CD4-positive, alpha-beta T cell treated with Interleukin-10 for 1 hour (primary cell): ENCODE results near the gene LIX1.

ENCODE experiments used
- DNase-seq: peaks from one replicate; pipeline ENCODE4 v3.0.0-alpha.2; 2020

LIX1 gene

DNA sequence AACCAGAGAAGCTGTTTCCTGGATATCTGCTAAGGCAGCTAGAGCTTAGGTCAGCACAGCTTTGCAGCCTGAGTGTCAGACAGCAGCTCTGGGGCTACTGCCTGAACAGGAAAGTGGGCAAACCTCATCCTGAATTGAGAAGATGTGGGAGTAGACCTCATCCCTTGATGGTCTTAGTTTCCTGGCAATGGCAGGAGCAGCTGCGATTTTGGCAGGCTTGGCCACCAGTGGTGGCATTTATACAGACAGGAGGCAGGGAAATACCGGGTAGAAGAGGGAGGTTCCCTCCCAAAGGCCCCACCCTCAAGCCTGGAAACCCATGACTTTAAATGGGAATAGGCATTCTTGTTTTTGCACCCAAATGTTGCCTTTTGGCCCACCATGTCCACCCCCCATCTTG, 69.7 kb downstream of the LIX1 start:
- DNase-seq = no peak

DNA sequence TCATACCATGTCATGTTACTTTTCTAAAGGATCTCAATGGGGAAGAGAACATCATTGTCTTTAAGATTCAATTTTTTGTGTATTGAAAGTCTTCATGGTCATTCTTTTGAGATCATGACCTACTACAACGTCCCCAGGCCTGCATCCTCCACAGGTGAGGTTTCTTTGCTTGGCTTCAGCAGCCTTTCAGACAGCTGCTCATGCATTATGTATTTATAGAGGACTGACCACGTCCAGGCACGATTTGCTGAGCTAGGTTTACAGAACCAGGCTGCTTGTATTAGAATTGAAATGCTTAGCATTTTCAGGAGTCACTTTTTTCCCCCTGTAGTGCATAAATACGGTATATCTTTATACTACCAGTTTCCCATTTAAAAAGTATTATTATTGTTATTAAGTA, 70.4 kb downstream of the LIX1 start:
- DNase-seq = no peak

DNA sequence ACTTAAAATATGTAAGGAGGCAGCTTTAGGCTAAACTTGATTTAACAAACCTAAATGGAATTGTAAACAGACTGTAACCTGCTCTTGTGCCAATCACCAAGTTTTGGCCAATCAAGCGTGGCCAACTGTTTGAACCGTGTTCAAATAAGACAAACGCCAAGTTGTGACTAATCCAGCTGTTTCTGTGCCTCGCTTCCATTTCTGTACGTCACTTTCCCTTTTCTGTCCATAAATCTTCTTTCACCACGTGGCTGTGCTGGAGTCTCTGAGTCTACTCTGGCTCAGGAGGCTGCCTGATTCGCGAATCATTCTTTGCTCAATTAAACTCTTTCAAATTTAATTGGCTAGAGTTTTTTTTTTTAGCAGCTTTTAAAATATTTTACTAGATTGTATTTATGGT, 71.3 kb downstream of the LIX1 start:
- no peak for DNase-seq

DNA sequence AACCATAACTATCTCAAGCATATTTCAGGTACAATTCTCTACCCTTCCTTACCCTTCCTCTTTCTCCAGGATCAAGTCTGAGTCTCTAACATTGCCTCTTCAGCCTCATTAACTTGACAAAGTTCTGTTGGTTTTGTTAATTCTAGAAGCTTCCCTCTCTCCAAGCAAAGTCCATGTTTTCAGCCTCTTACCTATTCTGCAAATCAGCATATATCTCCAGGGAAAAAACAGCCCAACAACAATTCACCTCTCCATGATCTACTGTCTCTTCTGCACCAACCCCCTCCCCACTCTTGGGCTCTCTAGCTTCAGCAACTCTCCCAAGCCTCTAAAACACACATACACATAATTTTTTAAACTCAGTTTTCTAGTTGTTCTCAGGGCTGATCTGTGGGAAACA, 72.2 kb downstream of the LIX1 start:
- DNase-seq = no peak

DNA sequence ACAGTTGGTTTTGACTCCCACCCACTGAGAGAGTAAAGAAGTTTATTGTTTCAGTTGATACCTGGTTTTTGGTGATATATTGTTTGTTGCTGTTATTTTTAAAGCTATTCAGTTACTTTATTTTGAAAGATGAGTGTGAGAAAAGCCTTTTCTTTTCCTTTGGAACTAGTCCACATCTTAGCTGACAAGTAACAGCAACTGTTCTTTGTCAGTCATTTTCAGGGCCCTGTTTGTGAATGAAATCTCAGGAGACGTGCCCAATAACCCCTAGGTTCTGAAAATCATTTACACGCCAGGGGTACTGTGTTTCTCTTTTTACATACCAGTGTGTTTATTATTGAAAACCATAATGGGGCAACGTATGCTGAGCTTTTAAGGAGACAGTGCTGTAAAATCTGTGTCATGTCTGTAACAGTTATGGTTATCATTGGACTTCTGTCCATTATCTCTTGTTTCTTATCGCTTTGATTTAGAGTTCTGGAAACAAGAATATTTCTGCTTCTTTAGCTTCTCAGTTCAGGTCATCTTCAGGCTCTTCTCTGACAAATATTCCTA, 75.0 kb downstream of the LIX1 start:
- DNase-seq = no peak

DNA sequence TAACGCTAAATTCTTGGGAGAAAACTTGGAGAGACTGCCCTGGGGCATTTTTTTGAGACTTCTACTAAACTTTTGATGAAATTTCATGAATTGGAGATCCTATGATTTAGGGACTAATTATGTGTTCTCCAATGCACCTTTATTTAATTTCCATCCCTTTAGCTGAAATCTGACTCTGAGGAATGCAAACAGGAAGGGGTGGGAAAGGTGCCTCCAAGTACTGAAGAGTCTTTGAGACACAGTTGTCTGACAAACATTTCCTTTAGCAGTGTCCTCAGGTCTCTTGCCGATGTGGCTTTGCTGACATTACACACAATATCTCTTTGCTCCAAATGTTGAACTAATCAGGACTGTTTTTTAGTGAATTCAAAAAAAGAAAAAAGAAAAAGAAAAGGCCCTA, 76.9 kb downstream of the LIX1 start:
- no peak for DNase-seq

DNA sequence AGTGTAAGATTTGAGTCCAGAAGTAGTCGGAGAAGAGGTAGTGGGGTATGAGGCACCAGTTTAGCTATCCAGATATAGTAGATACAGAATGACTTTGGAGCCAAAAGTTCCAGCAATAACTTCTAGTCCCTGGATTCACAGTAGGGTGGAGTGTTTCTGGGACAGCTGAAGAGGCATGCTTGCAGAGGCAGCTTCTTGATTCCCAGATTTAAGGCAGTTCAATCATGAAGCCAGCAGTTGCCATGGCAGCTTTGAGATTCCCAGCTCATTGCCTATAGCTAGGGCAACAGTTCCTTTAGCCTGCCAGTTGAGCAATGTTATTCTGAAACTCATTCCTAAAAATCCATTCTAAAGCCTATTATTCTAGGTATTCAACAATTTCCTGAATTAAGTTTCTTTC, 79.2 kb downstream of the LIX1 start:
- DNase-seq = no peak

DNA sequence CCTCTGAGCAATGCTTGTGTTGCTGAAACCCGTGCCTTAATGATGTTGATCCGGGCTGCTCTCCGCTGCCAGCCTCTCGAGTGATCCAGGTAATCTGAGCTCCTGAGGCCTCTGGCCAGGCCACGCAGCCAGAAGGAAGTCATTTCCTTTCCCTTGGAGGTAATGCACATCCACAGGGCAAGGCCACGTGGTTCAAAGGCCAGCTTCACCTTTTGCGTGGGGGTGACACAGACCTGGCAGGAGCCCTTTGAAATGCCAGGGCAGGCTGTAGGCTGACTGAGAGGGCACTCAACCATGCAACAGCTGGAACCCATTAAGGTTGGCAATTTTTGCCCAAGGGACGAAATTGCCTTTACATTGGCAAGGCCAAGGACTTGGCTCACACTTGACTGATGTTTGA, 80.4 kb downstream of the LIX1 start:
- DNase-seq = no peak

DNA sequence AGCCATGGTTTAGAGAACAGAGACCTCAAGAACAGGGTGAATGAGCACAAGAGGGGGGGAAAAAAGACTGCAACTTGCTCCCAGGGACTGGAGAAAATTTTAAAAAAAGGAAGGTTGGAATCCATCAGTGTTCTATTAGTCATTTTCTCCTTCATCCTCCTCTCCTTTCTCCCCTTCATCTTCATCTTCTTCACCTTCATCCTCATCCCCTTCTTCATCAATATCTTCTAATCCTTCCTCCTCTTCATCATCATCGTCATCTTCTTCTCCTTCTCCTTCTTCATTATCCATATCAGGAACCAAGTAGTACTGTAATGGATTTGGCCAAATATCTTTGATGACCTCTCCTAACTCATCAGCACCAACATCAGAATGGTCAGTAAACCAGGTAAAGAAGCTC, 86.1 kb downstream of the LIX1 start:
- DNase-seq = no peak

DNA sequence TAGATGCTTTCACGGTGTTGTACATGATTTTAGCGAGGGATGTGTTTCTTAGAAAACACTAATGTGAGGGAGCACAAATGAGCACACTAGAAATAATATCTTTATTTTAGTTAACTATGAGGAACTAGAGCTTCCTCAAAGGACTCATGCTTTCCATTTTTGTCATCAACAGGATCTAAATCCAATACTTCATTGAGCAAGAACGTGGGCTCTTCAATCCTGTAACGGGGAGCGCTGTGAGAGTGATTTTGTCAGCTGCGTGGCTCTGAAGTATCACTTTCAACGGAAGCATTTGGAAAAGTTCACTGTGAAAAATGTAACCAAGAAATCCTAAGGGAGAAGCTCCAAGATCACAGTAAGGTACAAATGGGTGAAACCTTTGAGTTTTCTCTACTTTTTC, 93.2 kb downstream of the LIX1 start:
- DNase-seq = no peak

DNA sequence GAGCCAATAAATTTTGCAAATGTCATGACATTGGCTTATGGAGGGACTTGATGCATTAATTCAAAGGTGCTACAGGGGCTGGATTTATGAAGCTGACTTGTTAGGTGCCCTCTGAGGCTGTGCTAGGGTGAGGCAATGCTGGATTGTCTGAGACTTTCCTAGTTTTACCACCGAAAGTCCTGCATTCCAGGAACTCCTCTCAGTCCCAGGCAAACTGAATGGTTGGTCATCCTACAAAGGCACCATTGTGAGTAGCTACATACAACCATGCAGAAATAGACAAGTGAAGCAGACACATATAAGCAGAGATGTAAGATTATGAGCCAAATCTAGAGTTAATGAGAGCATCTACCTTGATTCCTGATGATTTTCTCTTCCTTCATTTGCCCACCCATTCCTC, 95.3 kb downstream of the LIX1 start:
- DNase-seq = no peak

DNA sequence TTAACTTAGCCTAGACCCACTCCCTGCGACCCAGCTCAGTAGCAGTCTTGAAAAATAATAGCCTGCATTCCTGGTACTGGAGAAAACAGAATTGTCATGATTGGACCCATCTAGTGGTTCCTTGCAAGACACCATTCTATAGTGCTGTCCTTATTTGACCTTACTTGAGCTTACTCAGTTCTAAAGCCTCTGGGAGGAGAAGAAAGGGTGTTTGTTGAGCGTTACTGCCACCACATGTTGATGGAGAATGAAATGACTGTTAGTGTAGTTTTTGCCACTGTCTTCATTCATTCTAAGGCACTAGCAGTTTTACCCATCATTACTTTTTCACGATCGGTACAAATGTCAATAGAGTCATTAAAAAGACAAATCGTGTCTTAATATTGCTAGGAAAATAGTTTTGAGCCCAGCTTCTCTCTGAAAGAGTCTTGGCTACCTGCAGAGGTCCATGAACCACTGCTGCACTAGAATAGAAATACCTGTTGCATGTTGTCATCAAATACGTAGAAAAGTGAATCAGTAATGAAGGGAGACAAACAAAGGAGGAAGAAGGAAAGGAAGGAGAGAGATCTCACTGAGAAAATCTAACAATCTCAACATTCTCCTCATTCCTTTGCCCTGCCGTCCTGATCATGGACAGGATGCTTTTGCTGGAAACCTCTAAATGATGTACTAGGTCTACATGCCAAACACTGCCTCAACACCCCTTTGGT, 96.0 kb downstream of the LIX1 start:
- DNase-seq = no peak

DNA sequence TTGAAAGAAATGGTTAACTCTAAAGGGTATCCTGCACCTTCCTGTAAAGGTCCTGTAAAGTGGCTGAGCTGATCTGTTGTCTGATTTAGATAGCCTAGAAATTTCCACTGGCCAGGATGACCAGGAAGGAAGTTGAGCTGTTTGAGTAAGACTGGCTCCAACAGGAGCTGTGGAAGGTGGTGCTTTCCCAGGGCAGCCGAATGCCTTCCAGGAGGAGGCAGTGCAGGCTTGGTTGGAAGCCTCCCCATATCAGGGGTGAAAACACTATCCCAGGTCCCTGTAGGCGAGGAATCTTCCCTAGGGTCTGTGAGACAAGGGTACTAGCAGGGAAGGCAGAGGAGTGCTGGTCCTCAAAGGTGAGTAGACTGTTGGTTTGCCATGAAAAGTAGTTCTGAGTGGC, 98.4 kb downstream of the LIX1 start:
- no peak for DNase-seq

DNA sequence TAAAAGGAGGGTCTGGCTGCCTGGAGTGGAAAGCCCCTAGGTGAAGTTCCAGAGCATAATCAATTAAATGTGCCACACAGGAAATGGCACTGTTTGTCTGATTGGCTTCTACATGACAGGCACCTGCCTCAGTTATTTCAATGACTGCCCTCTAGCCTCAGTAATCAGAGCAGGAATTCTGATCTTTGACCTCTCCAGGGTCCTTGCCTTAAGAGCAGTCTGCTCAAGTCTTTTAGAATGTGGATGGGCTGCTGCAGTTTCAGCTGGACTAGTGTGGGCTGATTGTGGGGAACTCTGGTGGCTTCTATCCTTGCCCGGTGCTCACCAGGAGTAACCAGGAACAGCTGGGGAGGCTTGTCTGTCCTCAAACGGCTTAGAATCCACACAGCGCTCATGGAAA, 98.9 kb downstream of the LIX1 start:
- DNase-seq = no peak

DNA sequence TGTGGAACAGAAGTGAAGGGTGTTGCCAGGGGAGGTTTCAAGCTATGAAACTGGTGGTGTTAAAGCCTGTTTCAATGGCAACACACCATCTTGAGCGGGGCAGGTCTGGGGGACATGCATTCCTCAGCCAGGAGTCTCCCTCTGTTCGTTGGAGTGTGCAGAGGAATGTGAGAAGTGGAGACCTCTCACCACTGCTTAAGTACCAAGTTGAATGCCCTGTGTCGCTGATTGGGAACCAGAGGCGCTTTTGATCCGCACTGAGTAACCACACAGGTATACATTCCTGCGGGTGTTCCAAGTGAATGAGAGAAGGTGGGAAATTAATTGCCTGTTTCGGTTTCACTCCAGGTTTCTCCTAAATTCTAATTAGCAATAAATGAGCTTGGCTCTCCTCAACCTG, 99.4 kb downstream of the LIX1 start:
- DNase-seq = no peak
